Activated CD4-positive, alpha-beta T cell treated with anti-CD3 and anti-CD28 coated beads, Interleukin-2, amount 50 U/mL, for 24 hours (primary cell): Measurements from ENCODE around the gene GALE.

Experiments used
- DNase-seq, 2 donors: peaks; one replicate each; pipeline ENCODE4 v3.0.0-alpha.2; 2020; ENCODE audit warnings: low read depth in 1 of 2, low spot score in 1 of 2

The GALE gene

DNA sequence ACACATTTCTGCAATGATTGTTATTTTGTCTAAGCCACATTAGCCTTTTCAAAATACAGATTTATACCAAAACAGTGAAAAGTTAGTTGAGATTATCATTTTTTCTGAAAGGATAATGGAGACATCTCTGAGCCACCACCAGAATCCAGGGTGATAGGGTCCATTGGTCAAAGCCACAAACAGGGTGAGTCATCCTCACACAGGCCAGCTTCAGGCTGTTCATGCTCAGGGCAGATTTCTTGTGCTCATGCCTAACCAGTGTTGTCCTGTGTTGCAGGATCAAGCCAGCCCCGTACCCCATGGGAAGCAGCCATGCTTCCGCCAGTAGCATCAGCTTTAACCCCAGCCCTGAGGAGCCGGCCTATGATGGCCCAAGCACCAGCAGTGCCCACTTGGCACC, 43.9 kb downstream of the GALE start:
- no peak for DNase-seq

DNA sequence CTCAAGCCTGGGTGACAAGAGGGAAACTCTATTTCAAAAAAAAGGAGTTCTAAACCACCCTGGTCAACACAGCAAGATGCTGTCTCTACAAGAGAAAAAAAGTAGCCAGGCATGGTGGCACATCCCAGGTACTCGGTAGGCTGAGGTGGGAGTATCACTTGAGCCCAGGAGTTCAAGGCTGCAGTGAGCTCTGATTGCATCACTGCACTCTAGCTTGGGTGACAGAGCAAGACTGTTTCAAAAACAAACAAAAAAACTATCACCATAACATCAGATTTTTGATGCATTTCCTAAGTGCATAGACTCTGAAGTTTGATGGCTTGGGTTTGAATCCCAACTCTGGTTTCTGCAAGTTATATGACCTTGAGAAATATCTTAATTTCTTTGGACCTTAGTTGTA, 47.6 kb downstream of the GALE start:
- DNase-seq: no peak

DNA sequence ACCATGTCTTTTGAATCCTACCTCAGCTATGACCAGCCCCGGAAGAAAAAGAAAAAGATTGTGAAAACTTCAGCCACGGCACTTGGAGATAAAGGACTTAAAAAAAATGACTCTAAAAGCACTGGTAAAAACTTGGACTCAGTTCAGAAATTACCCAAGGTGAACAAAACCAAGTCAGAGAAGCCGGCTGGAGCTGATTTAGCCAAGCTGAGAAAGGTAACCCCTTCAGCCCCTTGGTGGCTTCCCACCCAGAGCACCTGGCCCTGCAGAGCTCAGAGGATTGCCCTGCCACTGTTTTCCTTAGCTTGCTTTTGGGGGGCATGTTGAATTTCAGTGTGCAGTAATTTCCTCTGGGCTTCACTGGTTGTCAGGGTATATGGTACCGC, 48.7 kb downstream of the GALE start:
- no peak for DNase-seq

DNA sequence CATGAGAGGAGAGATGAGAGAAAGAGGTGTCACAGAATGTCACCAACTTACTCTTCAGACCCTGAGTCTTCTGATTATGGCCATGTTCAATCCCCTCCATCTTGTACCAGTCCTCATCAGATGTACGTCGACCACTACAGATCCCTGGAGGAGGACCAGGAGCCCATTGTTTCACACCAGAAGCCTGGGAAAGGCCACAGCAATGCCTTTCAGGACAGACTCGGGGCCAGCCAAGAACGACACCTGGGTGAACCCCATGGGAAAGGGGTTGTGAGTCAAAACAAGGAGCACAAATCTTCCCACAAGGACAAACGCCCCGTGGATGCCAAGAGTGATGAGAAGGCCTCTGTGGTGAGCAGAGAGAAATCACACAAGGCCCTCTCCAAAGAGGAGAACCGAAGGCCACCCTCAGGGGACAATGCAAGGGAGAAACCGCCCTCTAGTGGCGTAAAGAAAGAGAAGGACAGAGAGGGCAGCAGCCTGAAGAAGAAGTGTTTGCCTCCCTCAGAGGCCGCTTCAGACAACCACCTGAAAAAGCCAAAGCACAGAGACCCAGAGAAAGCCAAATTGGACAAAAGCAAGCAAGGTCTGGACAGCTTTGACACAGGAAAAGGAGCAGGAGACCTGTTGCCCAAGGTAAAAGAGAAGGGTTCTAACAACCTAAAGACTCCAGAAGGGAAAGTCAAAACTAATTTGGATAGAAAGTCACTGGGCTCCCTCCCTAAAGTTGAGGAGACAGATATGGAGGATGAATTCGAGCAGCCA, 49.3 kb downstream of the GALE start:
- DNase-seq: peak in 1 of 2 donors; percentile 16

DNA sequence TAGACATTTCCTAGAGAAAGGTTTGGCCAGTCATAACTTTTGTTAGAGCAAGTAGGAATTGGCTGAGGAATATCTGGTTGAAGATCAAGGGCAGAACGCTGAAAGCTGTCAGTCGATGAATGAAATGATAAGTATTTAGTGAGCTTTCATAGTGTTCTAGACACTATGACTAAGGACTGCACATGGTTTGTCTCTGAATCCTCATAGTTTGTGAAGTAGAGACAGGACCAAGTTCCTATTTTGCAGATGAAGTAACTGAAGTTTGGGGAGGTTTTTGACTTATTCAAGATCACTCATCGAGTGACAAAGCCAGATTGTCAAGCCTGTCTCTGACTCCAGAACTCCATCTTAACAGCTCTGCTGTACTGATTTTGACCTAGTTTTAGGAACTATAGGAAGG, 52.5 kb downstream of the GALE start:
- no peak for DNase-seq
